CD4-positive, alpha-beta T cell treated with Interleukin-21 for 1 hour (primary cell): ENCODE measurements around the gene LY9.
"Not testable (repeated sequence)": the region's sequence is repeated elsewhere in the genome, so short reads cannot be mapped to it uniquely, and the experiment has no call there.

Experiments used
- DNase-seq: peaks from one replicate; pipeline ENCODE4 v3.0.0-alpha.2; 2020

LY9 gene

DNA sequence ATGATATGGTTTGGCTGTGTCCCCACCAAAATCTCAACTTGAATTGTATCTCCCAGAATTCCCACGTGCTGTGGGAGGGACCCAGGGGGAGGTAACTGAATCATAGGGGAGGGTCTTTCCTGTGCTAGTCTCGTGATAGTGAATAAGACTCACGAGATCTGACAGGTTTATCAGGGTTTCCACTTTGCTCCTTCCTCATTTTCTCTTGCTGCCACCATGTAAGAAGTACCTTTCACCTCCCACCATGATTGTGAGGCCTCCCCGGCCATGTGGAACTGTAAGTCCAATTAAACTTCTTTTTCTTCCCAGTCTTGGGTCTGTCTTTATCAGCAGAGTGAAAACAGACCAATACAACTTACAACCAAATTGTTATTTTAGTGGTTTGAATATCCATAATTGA is 71.7 kb downstream of the LY9 start:
- not testable (repeated sequence) for DNase-seq

DNA sequence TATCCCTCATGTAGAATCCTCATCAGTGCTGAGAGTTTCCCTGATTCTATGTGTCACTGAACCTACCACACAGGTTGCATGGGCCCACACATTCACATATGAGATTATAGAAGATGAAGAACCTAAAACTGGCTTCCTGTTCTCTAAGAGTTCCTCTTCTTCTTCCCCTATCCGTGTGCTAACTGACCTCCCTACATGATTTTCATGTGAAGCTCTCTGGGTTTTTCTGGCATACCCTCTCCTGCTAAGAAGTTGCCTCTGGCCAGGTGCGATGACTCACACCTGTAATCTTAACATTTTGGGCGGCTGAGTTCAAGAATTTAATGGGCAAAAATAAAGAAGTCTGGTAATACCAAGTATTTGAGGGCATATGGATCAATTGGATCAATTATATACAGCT is 72.2 kb downstream of the LY9 start:
- DNase-seq = no peak

DNA sequence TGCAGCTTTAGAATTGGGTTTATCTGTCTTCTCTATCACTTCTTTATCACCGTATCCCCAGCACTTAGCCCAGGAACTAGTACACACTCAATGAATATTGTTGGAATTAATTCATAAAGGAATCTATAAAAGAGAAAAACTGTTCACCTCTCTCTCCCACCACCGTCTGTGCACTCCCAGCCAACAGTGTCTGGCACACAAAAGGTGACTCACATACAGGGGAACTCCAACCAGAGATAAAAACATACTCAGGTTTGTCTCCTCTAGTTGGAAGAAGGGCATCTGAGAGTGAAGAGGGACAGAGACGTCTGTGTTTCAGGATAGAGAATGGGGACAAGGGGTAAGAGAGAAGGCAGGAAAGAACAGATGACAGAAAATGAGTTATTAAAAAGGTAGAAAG is 79.0 kb downstream of the LY9 start:
- no peak for DNase-seq

DNA sequence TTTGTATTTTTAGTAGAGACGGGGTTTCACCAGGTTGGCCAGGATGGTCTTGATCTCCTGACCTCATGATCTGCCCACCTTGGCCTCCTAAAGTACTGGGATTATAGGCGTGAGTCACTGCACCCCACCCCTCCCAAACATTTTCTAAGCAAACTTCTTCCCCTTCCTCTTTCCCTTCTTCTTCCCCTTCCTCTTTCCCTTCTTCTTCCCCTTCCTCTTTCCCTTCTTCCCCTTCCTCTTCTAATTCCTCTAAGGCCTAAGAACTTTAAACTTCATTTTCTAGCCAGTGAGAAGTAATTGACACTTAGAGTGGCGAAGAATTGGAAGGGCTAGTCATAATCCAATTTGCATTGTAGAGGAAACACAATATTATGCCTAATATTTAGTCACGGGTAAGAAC is 79.6 kb downstream of the LY9 start:
- not testable (repeated sequence) for DNase-seq

GRCh38 chr1:160876311-160876710 is 80.3 kb downstream of the LY9 start:
- no peak for DNase-seq

- DNase-seq = peak; percentile 64
Measured at GRCh38 chr1:160877221-160877620, 81.2 kb downstream of the LY9 start.
